Type B pancreatic cell (in vitro differentiated cells): ENCODE measurements around the gene DPY19L1. TPM values are rescaled to one million over a fixed set of nuclear protein-coding genes. Genes with fewer than 3 reads are reported as not detected.
"Not testable (repeated sequence)": the region's sequence is repeated elsewhere in the genome, so short reads cannot be mapped to it uniquely, and the experiment has no call there.

Experiments used
- DNase-seq: peaks from one replicate; pipeline ENCODE4 v3.0.0; 2021; ENCODE audit warnings: mixed read lengths; ENCODE audit not compliant: unreplicated experiment; ENCODE audit errors: extremely low spot score
- H3K27ac Mint-ChIP-seq: 2 replicates; pipeline ENCODE4 v1.8.0; 2021; ENCODE audit warnings: mild to moderate bottlenecking, mixed read lengths
- H3K27me3 Mint-ChIP-seq: 2 replicates; pipeline ENCODE4 v1.8.0; 2021; ENCODE audit warnings: mixed read lengths
- H3K36me3 Mint-ChIP-seq: 2 replicates; pipeline ENCODE4 v1.8.0; 2021; ENCODE audit warnings: mixed read lengths
- H3K4me1 Mint-ChIP-seq: one replicate; pipeline ENCODE4 v1.8.0; 2021; ENCODE audit warnings: mixed read lengths; ENCODE audit not compliant: unreplicated experiment
- H3K4me3 Mint-ChIP-seq: 2 replicates; pipeline ENCODE4 v1.8.0; 2021; ENCODE audit warnings: mild to moderate bottlenecking, mixed read lengths
- H3K9me3 Mint-ChIP-seq: 2 replicates; pipeline ENCODE4 v1.8.0; 2021; ENCODE audit warnings: mixed read lengths
- total RNA-seq: library from RNA; stranded (reverse); gene quantifications from 2 replicates; pipeline ENCODE4 v1.2.1, GENCODE V29; 2021; ENCODE audit warnings: low replicate concordance
- TF ChIP-seq, protein P1 (sequence below): fragments of 200-600 bp; sonication (generic); conservative IDR thresholded peaks from 2 replicates; pipeline ENCODE4 v1.5.0; 2021; ENCODE audit warnings: antibody characterized with exemption, mild to moderate bottlenecking

Gene DPY19L1
- total RNA-seq, 1 donor from 2014 or later, result 33.4 TPM

DNA sequence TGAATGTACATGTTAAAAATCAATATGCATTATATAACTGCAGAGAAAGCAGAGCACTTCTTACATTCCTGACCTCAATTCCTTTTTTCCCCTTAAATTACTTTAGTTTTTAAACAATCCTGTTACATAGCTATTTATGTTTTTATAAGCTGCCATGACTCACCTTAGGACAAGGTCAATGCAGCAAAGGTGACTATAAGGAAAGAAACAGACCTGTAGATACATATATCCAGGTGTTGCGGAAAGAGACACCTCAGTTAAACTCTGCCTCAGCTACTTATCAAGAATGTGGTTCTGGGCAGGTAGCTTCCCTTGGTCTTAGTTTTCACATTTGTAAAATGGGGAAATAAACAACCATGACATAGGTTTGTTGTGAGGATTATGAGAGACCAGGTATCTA is 105.5 kb downstream of the DPY19L1 start:
- Mint-ChIP-seq H3K4me1 (peaks cover 4% of the 10 kb centered on the region), H3K36me3 (peaks cover 19% of the 10 kb centered on the region), H3K27ac (no peak overlapping the region), H3K4me3 (no peak overlapping the region), H3K9me3 (no peaks in the 10 kb centered on the region), H3K27me3 (no peaks in the 10 kb centered on the region)
- no peak for DNase-seq
- TF ChIP-seq, protein P1, sequence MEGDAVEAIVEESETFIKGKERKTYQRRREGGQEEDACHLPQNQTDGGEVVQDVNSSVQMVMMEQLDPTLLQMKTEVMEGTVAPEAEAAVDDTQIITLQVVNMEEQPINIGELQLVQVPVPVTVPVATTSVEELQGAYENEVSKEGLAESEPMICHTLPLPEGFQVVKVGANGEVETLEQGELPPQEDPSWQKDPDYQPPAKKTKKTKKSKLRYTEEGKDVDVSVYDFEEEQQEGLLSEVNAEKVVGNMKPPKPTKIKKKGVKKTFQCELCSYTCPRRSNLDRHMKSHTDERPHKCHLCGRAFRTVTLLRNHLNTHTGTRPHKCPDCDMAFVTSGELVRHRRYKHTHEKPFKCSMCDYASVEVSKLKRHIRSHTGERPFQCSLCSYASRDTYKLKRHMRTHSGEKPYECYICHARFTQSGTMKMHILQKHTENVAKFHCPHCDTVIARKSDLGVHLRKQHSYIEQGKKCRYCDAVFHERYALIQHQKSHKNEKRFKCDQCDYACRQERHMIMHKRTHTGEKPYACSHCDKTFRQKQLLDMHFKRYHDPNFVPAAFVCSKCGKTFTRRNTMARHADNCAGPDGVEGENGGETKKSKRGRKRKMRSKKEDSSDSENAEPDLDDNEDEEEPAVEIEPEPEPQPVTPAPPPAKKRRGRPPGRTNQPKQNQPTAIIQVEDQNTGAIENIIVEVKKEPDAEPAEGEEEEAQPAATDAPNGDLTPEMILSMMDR, result no peak

DNA sequence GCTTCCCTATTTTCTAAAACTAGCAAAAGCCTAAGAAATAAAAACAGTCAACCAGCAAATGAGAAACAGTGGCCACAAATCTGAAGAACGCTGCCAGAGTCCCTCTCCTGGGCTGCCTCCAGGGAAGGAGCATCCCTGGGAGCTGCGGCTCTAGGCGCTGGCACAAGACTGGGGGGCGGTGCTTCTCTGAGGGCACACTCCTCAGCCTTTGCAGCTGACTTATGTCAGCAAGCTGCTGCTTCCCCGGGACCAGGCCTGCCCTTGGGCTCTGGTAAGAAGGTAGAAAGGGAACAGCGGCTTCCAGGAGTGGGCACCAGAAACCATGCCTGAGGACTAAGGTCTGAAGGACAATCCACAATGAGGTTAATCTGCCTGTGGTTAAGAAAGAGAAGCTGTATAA is 107.5 kb downstream of the DPY19L1 start:
- not testable (repeated sequence) for H3K27me3 Mint-ChIP-seq, H3K4me1 Mint-ChIP-seq, DNase-seq

DNA sequence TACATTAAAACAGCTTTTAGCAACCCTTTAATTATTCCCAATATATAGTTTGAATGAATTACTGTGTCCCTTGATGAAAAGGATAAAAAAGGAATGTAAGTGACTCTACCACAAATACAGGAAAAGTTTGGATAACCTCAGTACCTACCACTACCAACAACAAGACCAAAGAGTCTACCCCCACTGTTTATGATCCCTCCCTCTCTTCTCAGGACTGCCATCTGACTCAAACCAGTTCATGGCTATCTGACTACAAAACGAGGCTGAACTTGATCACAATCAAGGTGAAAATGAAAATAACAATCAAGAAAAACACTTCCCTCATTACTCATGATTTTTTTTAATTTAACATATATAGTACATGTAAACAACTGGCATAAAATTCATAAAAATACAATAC is 108.7 kb downstream of the DPY19L1 start:
- H3K4me3 Mint-ChIP-seq, result no peak overlapping the region
- TF ChIP-seq, protein P1, result no peak
- no peaks in the 10 kb centered on the region for H3K4me1 Mint-ChIP-seq
- no peaks in the 10 kb centered on the region for H3K9me3 Mint-ChIP-seq
- no peaks in the 10 kb centered on the region for H3K27me3 Mint-ChIP-seq
- H3K36me3 Mint-ChIP-seq, result peaks cover 15% of the 10 kb centered on the region
- no peak for DNase-seq
- H3K27ac Mint-ChIP-seq, result no peak overlapping the region

More for the DNA sequence above, 107.5 kb downstream of the DPY19L1 start:
- peaks cover 20% of the 10 kb centered on the region for H3K36me3 Mint-ChIP-seq
- H3K27ac Mint-ChIP-seq, H3K4me3 Mint-ChIP-seq, H3K9me3 Mint-ChIP-seq: not testable (repeated sequence)

DNA sequence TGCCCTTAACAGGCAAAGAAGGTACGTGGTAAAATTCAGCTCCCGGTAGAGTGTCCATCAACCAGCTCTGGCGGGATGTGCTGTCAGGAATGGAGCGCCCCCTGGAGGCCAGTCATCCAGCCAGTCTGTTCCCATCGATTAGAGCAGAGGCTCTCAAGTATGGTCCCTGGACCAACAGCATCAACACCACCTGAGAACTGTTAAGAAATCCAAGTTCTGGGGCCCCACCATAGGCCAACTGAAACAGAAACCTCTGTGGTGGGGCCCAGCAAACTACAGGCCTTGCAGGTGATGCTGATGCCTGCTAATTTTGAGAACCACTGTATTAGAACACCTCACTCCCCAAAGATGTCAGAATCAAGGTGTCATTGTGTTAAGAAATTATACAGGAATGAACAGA is 109.2 kb downstream of the DPY19L1 start:
- no peak for DNase-seq
- peaks cover 1% of the 10 kb centered on the region for H3K27me3 Mint-ChIP-seq
- no peaks in the 10 kb centered on the region for H3K9me3 Mint-ChIP-seq
- no peak overlapping the region for H3K4me3 Mint-ChIP-seq
- H3K36me3 Mint-ChIP-seq, result peaks cover 15% of the 10 kb centered on the region
- TF ChIP-seq, protein P1, result peak; percentile 70
- H3K27ac Mint-ChIP-seq, result no peak overlapping the region
- H3K4me1 Mint-ChIP-seq, result no peaks in the 10 kb centered on the region

DNA sequence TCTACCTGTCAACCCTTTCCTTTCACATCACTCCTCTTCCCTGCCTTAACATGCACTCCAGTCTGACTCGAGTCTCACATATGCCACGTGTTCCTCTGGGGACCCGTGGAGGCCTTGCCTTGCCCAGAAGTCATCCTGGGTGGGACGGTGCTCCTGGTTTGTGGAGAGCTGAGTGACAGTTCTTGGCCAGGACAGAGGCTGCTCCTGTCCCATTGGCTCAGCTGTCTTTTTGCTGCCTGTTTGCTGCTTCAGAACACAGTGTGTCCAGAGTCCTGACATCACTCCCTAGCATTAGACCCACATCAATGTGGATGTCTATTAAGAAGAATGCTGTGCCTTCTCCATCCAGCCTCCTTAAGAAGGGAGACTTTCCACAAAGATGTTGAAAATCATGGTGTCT is 116.8 kb downstream of the DPY19L1 start:
- not testable (repeated sequence) for H3K4me3 Mint-ChIP-seq, H3K9me3 Mint-ChIP-seq, H3K27ac Mint-ChIP-seq, H3K4me1 Mint-ChIP-seq, H3K36me3 Mint-ChIP-seq, DNase-seq
- peaks cover 17% of the 10 kb centered on the region for H3K27me3 Mint-ChIP-seq

DNA sequence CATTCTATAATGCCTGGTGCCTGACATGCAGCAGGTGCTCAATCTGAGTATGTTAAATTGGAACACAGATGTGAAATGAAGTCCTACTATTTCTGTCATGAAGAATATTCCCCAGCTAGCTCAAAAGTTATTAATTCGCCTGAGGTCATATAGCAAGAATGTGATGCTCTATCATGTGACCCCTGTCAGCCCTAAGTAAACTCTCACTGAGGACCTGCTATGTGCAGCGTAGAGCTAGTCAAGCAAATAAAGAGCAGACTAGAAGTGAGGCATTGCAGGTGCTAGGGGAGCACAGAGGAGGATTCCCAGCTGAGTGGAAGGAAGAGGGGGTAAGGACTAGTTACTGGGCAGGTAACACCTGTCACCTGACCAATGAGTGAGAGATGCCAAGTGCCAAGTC is 118.2 kb downstream of the DPY19L1 start:
- H3K27me3 Mint-ChIP-seq, result peaks cover 17% of the 10 kb centered on the region
- H3K4me3 Mint-ChIP-seq, H3K4me1 Mint-ChIP-seq, H3K27ac Mint-ChIP-seq, H3K9me3 Mint-ChIP-seq, H3K36me3 Mint-ChIP-seq, DNase-seq: not testable (repeated sequence)

DNA sequence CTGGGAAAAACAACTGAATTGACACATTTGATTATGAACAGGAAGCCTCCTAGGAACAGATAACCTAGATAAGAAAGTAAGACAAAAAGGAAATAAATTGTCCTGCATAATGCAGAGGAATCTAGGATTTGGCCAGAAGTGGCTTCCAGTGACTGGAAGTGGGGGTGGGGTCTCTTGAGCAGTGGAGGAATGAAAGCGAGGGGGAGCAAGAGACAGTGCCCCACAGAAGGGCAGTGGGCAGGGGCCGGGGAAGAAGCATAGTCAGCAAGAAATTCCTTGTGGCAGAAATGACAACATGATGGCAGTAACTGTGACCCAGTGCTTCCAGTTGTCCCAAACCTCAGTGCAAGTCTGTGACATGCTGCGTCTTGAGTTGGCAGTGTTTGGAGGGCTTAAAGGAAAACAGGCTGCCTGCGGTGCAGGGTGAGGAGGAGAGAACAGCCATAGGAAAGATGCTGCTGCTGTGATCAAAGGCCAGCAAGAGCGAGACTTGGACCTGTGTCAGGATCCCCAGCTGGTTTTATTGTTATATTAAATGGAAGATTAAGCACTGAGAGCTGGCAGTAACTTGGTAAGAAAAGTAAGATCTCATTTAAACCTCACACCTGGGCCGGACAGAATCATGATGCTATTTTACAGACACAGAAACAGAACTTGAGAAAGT is 119.0 kb downstream of the DPY19L1 start:
- H3K4me3 Mint-ChIP-seq, H3K4me1 Mint-ChIP-seq, H3K27ac Mint-ChIP-seq, DNase-seq, H3K9me3 Mint-ChIP-seq, H3K36me3 Mint-ChIP-seq: not testable (repeated sequence)
- peaks cover 17% of the 10 kb centered on the region for H3K27me3 Mint-ChIP-seq

DNA sequence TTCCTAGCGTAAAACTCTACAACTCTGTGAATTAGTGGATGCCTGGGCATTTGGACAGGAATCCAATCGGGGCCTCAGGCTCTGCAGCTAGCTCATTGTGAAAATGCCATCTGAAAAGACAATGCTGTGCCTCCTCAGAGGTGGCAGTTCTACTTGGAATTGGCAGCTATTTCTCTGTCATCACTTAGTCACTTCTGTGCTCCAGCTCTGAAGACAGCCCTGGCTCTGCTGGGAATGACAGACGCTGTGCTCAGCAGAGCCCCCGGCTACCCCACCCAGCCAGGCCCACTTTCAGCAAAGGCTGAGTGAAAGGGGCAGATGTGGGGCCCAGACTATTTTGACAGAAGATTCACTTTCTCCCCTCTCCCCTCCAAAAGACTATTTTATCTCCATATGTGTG is 119.8 kb downstream of the DPY19L1 start:
- not testable (repeated sequence) for H3K4me1 Mint-ChIP-seq, H3K4me3 Mint-ChIP-seq, H3K36me3 Mint-ChIP-seq, H3K9me3 Mint-ChIP-seq, DNase-seq, H3K27ac Mint-ChIP-seq
- peaks cover 11% of the 10 kb centered on the region for H3K27me3 Mint-ChIP-seq
